Posterior vena cava (tissue), 2 donors: ENCODE measurements around the gene HSPB1. TPM values are rescaled to one million over a fixed set of nuclear protein-coding genes. Genes with fewer than 3 reads are reported as not detected.

Experiments
- DNase-seq: peaks from one replicate; pipeline ENCODE4 v3.0.0-alpha.2; 2020; ENCODE audit warnings: low spot score
- intact Hi-C, 2 donors: fragments of 100-400 bp; cut with DNase I; formaldehyde crosslinking; loops; one replicate each; pipeline versions ENCODE4 v1.14.1 to v1.14.2; 2022 to 2023
- total RNA-seq, 2 donors: library from RNA; stranded (reverse); fragmentation: NEBNext Ultra II Directional; extraction: Animal tissue kit (Norgen Biotek cat#: 25700); gene quantifications; one replicate each; pipeline ENCODE4 v1.2.1, GENCODE V29; 2021
- donor health status: DM: yes; HTN: yes; CAD: no.
- donor health status: DM: yes; HTN: yes; CAD: no.

The HSPB1 gene
- total RNA-seq, 2 donors from 2014 or later = 2,473 to 2,747 TPM

GRCh38 chr7:76346097-76346496 lies 43.6 kb downstream of the HSPB1 start:
- intact Hi-C loops = no loop called here
- no peak for DNase-seq

GRCh38 chr7:76346778-76347177 lies 44.3 kb downstream of the HSPB1 start:
- DNase-seq = peak; percentile 72
- intact Hi-C loops = no loop called here

- no peak for DNase-seq
- intact Hi-C loops = no loop called here
Observed at GRCh38 chr7:76347710-76348109, 45.2 kb downstream of the HSPB1 start.

GRCh38 chr7:76349313-76349885 lies 46.9 kb downstream of the HSPB1 start:
- no peak for DNase-seq
- intact Hi-C loops = no loop called here

GRCh38 chr7:76351372-76351771 lies 48.9 kb downstream of the HSPB1 start:
- peak; percentile 17 for DNase-seq
- intact Hi-C loops = no loop called here

GRCh38 chr7:76352193-76352592 lies 49.7 kb downstream of the HSPB1 start:
- DNase-seq = peak; percentile 42
- intact Hi-C loops = no loop called here

GRCh38 chr7:76353744-76354143 lies 51.3 kb downstream of the HSPB1 start:
- intact Hi-C loops = no loop called here
- DNase-seq = no peak

Other genes with a start within 250 kb of the HSPB1 start
- gene SRRM3, start 100.8 kb upstream of the HSPB1 start, total RNA-seq = 1 to 10 TPM; 5.2 to 5.3 TPM
- gene YWHAG, start 56.3 kb downstream of the HSPB1 start, total RNA-seq = 100 to 1,000 TPM; 114 to 134 TPM
- under 1 TPM; 0.32 to 0.38 TPM for gene SSC4D, start 107.0 kb downstream of the HSPB1 start, total RNA-seq
- gene ZP3, start 122.3 kb downstream of the HSPB1 start, total RNA-seq = 10 to 100 TPM in 1 of 2 donors, under 1 TPM in 1; 0.43 to 21.5 TPM
- 10 to 100 TPM; 24.6 to 25.2 TPM for gene DTX2, start 159.0 kb downstream of the HSPB1 start, total RNA-seq
- 1 to 10 TPM in 1 of 2 donors, under 1 TPM in 1; 0.37 to 1.1 TPM for gene UPK3B, start 207.9 kb downstream of the HSPB1 start, total RNA-seq
- gene SPDYE16, start 240.6 kb downstream of the HSPB1 start, total RNA-seq = under 1 TPM; 0.10 to 0.28 TPM